HEK293 (cell line): Measurements from ENCODE around the gene MYO1G.
A peak's percentile ranks its signal among the peaks of the same experiment; 100 is the strongest.

Experiments used
- CTCF ChIA-PET: fragments of 350-600 bp; formaldehyde crosslinking; extraction: SDS; loops from one replicate; lab custom pipeline; 2021; ENCODE audit warnings: antibody characterized with exemption; lab: Yijun Ruan, JAX
- POLR2A ChIA-PET: fragments of 300-600 bp; formaldehyde crosslinking; extraction: SDS; loops from one replicate; lab custom pipeline; 2020; ENCODE audit warnings: antibody characterized with exemption, inconsistent platforms; lab: Yijun Ruan, JAX
- H3K27ac ChIP-seq: fragments of 200-500 bp; sonication (Bioruptor generic); 2 replicates; pipeline ENCODE4 v1.5.1; 2014; ENCODE audit warnings: low read depth, low read length, control low read depth, inconsistent platforms; ENCODE audit errors: extremely low read depth
- H3K36me3 ChIP-seq, 2 experiments: fragments of 200-500 bp in 1 of 2; sonication (Bioruptor generic) in 1 of 2; 1 replicate in 1 of 2; 2 replicates in 1 of 2; pipeline ENCODE4 v1.5.1; 2014 to 2017; ENCODE audit warnings: inconsistent platforms in 2 of 2, low read length in 2 of 2; ENCODE audit not compliant: control insufficient read depth in 2 of 2, insufficient read depth in 1 of 2
- H3K4me1 ChIP-seq: fragments of 200-500 bp; sonication (Bioruptor generic); 2 replicates; pipeline ENCODE4 v1.5.1; 2014; ENCODE audit warnings: mild to moderate bottlenecking, low read length, inconsistent platforms; ENCODE audit not compliant: control insufficient read depth, insufficient read depth
- H3K4me3 ChIP-seq: 2 replicates; pipeline ENCODE4 v1.5.1; 2011; ENCODE audit warnings: low read depth, mild to moderate bottlenecking, control low read depth, low read length, moderate library complexity
- H3K9me3 ChIP-seq: fragments of 200-500 bp; sonication (Bioruptor generic); 2 replicates; pipeline ENCODE4 v1.5.1; 2014; ENCODE audit warnings: low read depth, low read length, inconsistent platforms; ENCODE audit not compliant: control insufficient read depth, insufficient read depth
- IKZF3 ChIP-seq: fragments of 450-650 bp; IDR thresholded peaks from 2 replicates; pipeline ENCODE4 v1.5.0; 2018; ENCODE audit warnings: missing biosample characterization, mild to moderate bottlenecking, missing genetic modification characterization, moderate library complexity
- SALL2 ChIP-seq: fragments of 450-650 bp; formaldehyde crosslinking; IDR thresholded peaks from 2 replicates; pipeline ENCODE4 v1.5.0; 2017; ENCODE audit warnings: missing biosample characterization, mild to moderate bottlenecking, missing genetic modification characterization, borderline replicate concordance
- SCRT2 ChIP-seq: fragments of 450-650 bp; formaldehyde crosslinking; IDR thresholded peaks from 2 replicates; pipeline ENCODE4 v1.5.1; 2016; ENCODE audit warnings: missing biosample characterization, missing genetic modification characterization
- SP3 ChIP-seq: fragments of 450-650 bp; formaldehyde crosslinking; IDR thresholded peaks from 2 replicates; pipeline ENCODE4 v1.5.1; 2016; ENCODE audit warnings: missing biosample characterization, missing genetic modification characterization
- TCF7L2 ChIP-seq: IDR thresholded peaks from 2 replicates; pipeline ENCODE4 v1.6.1; 2011; ENCODE audit warnings: low read depth, mild to moderate bottlenecking, inconsistent platforms, low read length, moderate library complexity, borderline replicate concordance
- ZBTB21 ChIP-seq: fragments of 450-650 bp; formaldehyde crosslinking; IDR thresholded peaks from 2 replicates; pipeline ENCODE4 v1.5.1; 2017; ENCODE audit warnings: missing biosample characterization, missing genetic modification characterization
- ZEB2 ChIP-seq: fragments of 450-650 bp; formaldehyde crosslinking; IDR thresholded peaks from 2 replicates; pipeline ENCODE4 v1.5.1; 2016; ENCODE audit warnings: missing biosample characterization, missing genetic modification characterization
- ZFP69B ChIP-seq: fragments of 450-650 bp; formaldehyde crosslinking; IDR thresholded peaks from 2 replicates; pipeline ENCODE4 v1.5.1; 2016; ENCODE audit warnings: missing biosample characterization, missing genetic modification characterization
- ZNF10 ChIP-seq: fragments of 450-650 bp; formaldehyde crosslinking; IDR thresholded peaks from 2 replicates; pipeline ENCODE4 v1.5.1; 2017; ENCODE audit warnings: missing biosample characterization, missing genetic modification characterization
- ZNF138 ChIP-seq: fragments of 450-650 bp; formaldehyde crosslinking; IDR thresholded peaks from 2 replicates; pipeline ENCODE4 v1.5.1; 2016; ENCODE audit warnings: missing biosample characterization, missing genetic modification characterization, borderline replicate concordance
- ZNF155 ChIP-seq: fragments of 450-650 bp; formaldehyde crosslinking; IDR thresholded peaks from 2 replicates; pipeline ENCODE4 v1.5.1; 2016; ENCODE audit warnings: missing biosample characterization, missing genetic modification characterization
- ZNF157 ChIP-seq: fragments of 450-650 bp; formaldehyde crosslinking; IDR thresholded peaks from 2 replicates; pipeline ENCODE4 v1.5.1; 2016; ENCODE audit warnings: missing biosample characterization, missing genetic modification characterization
- ZNF174 ChIP-seq: fragments of 450-650 bp; formaldehyde crosslinking; IDR thresholded peaks from 2 replicates; pipeline ENCODE4 v1.5.0; 2017; ENCODE audit warnings: missing biosample characterization, mild to moderate bottlenecking, missing genetic modification characterization
- ZNF423 ChIP-seq: fragments of 450-650 bp; formaldehyde crosslinking; IDR thresholded peaks from 2 replicates; pipeline ENCODE4 v1.5.1; 2016; ENCODE audit warnings: missing biosample characterization, missing genetic modification characterization
- ZNF514 ChIP-seq: fragments of 450-650 bp; formaldehyde crosslinking; IDR thresholded peaks from 2 replicates; pipeline ENCODE4 v1.5.1; 2016; ENCODE audit warnings: missing biosample characterization, missing genetic modification characterization
- ZNF530 ChIP-seq: fragments of 450-650 bp; formaldehyde crosslinking; IDR thresholded peaks from 2 replicates; pipeline ENCODE4 v1.5.1; 2016; ENCODE audit warnings: low read depth, missing biosample characterization, missing genetic modification characterization
- ZNF585B ChIP-seq: fragments of 450-650 bp; formaldehyde crosslinking; IDR thresholded peaks from 2 replicates; pipeline ENCODE4 v1.5.1; 2016; ENCODE audit warnings: missing biosample characterization, missing genetic modification characterization
- ZNF596 ChIP-seq: fragments of 450-650 bp; IDR thresholded peaks from 2 replicates; pipeline ENCODE4 v1.5.0; 2018; ENCODE audit warnings: missing biosample characterization, mild to moderate bottlenecking, missing genetic modification characterization, moderate library complexity
- ZNF670 ChIP-seq: fragments of 450-650 bp; formaldehyde crosslinking; IDR thresholded peaks from 2 replicates; pipeline ENCODE4 v1.5.1; 2016; ENCODE audit warnings: missing biosample characterization, missing genetic modification characterization, low read depth
- ZNF677 ChIP-seq: fragments of 450-650 bp; IDR thresholded peaks from 2 replicates; pipeline ENCODE4 v1.5.0; 2018; ENCODE audit warnings: missing biosample characterization, mild to moderate bottlenecking, missing genetic modification characterization, moderate library complexity
- ZNF747 ChIP-seq: fragments of 450-650 bp; formaldehyde crosslinking; IDR thresholded peaks from 2 replicates; pipeline ENCODE4 v1.5.1; 2016; ENCODE audit warnings: missing biosample characterization, missing genetic modification characterization
- TF ChIP-seq, protein P1 (sequence below): fragments of 450-650 bp; formaldehyde crosslinking; IDR thresholded peaks from 2 replicates; pipeline ENCODE4 v1.5.1; 2016; ENCODE audit warnings: missing biosample characterization, missing genetic modification characterization
- TF ChIP-seq, protein P2 (sequence below): fragments of 450-650 bp; formaldehyde crosslinking; IDR thresholded peaks from 2 replicates; pipeline ENCODE4 v1.5.1; 2016; ENCODE audit warnings: missing biosample characterization, missing genetic modification characterization
- TF ChIP-seq, protein P3 (sequence below): fragments of 450-650 bp; formaldehyde crosslinking; IDR thresholded peaks from 2 replicates; pipeline ENCODE4 v1.5.1; 2016; ENCODE audit warnings: missing biosample characterization, missing genetic modification characterization
- TF ChIP-seq, protein P4 (sequence below): fragments of 450-650 bp; formaldehyde crosslinking; conservative IDR thresholded peaks from 2 replicates; pipeline ENCODE4 v1.5.1; 2016; ENCODE audit warnings: low read depth, missing biosample characterization, missing genetic modification characterization
- TF ChIP-seq, protein P5 (sequence below): fragments of 450-650 bp; formaldehyde crosslinking; IDR thresholded peaks from 2 replicates; pipeline ENCODE4 v1.5.1; 2016; ENCODE audit warnings: missing biosample characterization, missing genetic modification characterization

MYO1G gene

DNA sequence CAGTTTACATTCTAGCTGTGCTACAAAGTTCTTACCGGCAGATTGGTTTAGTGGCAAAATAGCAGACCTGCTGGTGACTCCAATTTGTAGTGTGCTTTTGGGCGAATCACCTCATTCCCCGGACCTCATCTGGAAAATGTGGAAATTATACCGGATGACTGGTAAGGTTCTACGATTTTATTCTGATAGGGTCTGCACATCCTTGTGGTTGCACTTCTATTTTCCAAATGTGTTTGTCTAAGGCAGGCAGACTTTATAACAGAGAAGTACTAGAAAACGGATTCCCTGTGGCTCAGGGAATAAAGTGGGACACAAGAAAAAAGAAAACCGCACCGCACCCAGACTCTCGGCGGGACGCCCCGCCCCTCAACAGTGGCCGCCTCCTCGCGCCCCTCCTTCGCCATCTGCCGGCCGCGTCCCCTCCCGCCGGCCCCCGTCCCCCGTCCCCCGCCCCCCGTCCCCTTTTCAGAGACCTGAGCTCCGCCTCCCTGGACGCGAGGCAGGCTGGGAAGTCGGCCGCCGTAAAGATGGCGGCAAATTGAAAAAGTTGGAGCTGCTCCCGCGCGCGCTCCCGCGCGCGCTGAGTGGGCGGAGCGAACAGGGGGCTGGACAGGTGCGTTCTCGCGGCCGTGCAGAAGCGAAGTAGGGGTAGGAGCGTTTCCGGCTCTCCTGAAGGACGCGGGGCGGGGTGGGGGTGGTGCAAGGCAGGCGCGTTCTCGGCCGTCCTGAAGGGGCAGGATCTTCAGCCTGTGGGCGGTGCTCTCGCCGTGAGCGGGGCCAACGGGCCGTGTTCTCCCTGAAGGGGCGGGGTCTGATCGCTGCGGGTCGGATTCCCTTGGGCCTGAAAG lies 20.7 kb upstream of the MYO1G start:
- peak overlapping the region; percentile 75 for H3K27ac ChIP-seq
- H3K9me3 ChIP-seq = no peaks in the 10 kb centered on the region
- CTCF ChIA-PET = interaction anchor here (0.6 to 1.6 kb wide), 3 partner anchors 10 to 79 kb away, joined by 3 to 6 read pairs (median 6); no protein-coding TSS in a partner anchor
- no peaks in the 10 kb centered on the region; a peak in 1 of 3 replicates for H3K36me3 ChIP-seq
- POLR2A ChIA-PET = interaction anchor here (0.6 to 3.3 kb wide), 18 partner anchors 8 to 501 kb away, joined by 3 to 24 read pairs (median 4); partner anchors contain the start of genes DDX56, PURB, RAMP3 and TBRG4
- H3K4me1 ChIP-seq = peaks cover 5% of the 10 kb centered on the region; the same call in 1 of the 2 replicates
- H3K4me3 ChIP-seq = peak overlapping the region; percentile 58
- TF ChIP-seq ZNF157 (tag by site-specific recombination) (no peak), ZNF530 (no peak), ZBTB21 (tag by site-specific recombination) (no peak), TCF7L2 (no peak), ZEB2 (tag by site-specific recombination) (peak; percentile 54; the same call in 1 of the 2 replicates), ZFP69B (tag by site-specific recombination) (no peak), ZNF670 (tag by site-specific recombination) (no peak), ZNF514 (tag by site-specific recombination) (no peak), ZNF677 (tag by site-specific recombination) (no peak), ZNF138 (tag by site-specific recombination) (no peak), ZNF10 (tag by site-specific recombination) (0 out of 2 replicates have a peak, but pooled peaks have one; percentile 48), ZNF585B (no peak), ZNF423 (tag by site-specific recombination) (no peak), ZNF596 (tag by site-specific recombination) (no peak), ZNF747 (tag by site-specific recombination) (no peak), SALL2 (tag by site-specific recombination) (no peak), IKZF3 (tag by site-specific recombination) (0 out of 2 replicates have a peak, but pooled peaks have one; percentile 25), ZNF155 (tag by site-specific recombination) (no peak), ZNF174 (tag by site-specific recombination) (no peak), SCRT2 (tag by site-specific recombination) (no peak), SP3 (tag by site-specific recombination) (peak; percentile 92)
- TF ChIP-seq, protein P1, sequence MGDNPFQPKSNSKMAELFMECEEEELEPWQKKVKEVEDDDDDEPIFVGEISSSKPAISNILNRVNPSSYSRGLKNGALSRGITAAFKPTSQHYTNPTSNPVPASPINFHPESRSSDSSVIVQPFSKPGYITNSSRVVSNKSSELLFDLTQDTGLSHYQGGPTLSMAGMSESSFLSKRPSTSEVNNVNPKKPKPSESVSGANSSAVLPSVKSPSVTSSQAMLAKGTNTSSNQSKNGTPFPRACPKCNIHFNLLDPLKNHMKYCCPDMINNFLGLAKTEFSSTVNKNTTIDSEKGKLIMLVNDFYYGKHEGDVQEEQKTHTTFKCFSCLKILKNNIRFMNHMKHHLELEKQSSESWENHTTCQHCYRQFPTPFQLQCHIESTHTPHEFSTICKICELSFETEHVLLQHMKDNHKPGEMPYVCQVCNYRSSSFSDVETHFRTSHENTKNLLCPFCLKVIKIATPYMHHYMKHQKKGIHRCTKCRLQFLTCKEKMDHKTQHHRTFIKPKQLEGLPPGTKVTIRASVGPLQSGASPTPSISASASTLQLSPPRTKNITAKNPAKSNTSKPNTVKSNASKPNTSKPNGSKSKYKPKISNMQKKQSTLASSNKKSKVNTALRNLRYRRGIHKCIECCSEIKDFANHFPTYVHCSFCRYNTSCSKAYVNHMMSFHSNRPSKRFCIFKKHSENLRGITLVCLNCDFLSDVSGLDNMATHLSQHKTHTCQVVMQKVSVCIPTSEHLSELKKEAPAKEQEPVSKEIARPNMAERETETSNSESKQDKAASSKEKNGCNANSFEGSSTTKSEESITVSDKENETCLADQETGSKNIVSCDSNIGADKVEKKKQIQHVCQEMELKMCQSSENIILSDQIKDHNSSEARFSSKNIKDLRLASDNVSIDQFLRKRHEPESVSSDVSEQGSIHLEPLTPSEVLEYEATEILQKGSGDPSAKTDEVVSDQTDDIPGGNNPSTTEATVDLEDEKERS (tag by site-specific recombination) = no peak
- TF ChIP-seq, protein P2, sequence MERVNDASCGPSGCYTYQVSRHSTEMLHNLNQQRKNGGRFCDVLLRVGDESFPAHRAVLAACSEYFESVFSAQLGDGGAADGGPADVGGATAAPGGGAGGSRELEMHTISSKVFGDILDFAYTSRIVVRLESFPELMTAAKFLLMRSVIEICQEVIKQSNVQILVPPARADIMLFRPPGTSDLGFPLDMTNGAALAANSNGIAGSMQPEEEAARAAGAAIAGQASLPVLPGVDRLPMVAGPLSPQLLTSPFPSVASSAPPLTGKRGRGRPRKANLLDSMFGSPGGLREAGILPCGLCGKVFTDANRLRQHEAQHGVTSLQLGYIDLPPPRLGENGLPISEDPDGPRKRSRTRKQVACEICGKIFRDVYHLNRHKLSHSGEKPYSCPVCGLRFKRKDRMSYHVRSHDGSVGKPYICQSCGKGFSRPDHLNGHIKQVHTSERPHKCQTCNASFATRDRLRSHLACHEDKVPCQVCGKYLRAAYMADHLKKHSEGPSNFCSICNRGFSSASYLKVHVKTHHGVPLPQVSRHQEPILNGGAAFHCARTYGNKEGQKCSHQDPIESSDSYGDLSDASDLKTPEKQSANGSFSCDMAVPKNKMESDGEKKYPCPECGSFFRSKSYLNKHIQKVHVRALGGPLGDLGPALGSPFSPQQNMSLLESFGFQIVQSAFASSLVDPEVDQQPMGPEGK (tag by site-specific recombination) = peak; percentile 72
- TF ChIP-seq, protein P3, sequence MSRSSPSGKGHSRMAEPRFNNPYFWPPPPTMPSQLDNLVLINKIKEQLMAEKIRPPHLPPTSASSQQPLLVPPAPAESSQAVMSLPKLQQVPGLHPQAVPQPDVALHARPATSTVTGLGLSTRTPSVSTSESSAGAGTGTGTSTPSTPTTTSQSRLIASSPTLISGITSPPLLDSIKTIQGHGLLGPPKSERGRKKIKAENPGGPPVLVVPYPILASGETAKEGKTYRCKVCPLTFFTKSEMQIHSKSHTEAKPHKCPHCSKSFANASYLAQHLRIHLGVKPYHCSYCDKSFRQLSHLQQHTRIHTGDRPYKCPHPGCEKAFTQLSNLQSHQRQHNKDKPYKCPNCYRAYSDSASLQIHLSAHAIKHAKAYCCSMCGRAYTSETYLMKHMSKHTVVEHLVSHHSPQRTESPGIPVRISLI = 0 out of 2 replicates have a peak, but pooled peaks have one; percentile 60
- TF ChIP-seq, protein P4, sequence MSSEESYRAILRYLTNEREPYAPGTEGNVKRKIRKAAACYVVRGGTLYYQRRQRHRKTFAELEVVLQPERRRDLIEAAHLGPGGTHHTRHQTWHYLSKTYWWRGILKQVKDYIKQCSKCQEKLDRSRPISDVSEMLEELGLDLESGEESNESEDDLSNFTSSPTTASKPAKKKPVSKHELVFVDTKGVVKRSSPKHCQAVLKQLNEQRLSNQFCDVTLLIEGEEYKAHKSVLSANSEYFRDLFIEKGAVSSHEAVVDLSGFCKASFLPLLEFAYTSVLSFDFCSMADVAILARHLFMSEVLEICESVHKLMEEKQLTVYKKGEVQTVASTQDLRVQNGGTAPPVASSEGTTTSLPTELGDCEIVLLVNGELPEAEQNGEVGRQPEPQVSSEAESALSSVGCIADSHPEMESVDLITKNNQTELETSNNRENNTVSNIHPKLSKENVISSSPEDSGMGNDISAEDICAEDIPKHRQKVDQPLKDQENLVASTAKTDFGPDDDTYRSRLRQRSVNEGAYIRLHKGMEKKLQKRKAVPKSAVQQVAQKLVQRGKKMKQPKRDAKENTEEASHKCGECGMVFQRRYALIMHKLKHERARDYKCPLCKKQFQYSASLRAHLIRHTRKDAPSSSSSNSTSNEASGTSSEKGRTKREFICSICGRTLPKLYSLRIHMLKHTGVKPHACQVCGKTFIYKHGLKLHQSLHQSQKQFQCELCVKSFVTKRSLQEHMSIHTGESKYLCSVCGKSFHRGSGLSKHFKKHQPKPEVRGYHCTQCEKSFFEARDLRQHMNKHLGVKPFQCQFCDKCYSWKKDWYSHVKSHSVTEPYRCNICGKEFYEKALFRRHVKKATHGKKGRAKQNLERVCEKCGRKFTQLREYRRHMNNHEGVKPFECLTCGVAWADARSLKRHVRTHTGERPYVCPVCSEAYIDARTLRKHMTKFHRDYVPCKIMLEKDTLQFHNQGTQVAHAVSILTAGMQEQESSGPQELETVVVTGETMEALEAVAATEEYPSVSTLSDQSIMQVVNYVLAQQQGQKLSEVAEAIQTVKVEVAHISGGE (tag by site-specific recombination) = peak; percentile 28; the same call in 1 of the 2 replicates
- TF ChIP-seq, protein P5, sequence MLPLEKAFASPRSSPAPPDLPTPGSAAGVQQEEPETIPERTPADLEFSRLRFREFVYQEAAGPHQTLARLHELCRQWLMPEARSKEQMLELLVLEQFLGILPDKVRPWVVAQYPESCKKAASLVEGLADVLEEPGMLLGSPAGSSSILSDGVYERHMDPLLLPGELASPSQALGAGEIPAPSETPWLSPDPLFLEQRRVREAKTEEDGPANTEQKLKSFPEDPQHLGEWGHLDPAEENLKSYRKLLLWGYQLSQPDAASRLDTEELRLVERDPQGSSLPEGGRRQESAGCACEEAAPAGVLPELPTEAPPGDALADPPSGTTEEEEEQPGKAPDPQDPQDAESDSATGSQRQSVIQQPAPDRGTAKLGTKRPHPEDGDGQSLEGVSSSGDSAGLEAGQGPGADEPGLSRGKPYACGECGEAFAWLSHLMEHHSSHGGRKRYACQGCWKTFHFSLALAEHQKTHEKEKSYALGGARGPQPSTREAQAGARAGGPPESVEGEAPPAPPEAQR (tag by site-specific recombination) = no peak
